Liver (tissue), 3 donors: ENCODE data around the gene RXYLT1.

Experiments used
- JUND ChIP-seq, 2 donors: IDR thresholded peaks; 2 replicates each; pipeline ENCODE4 v1.6.1; 2016; ENCODE audit warnings: antibody characterized with exemption in 2 of 2
- TAF1 ChIP-seq: conservative IDR thresholded peaks from 2 replicates; pipeline ENCODE4 v1.6.1; 2016; ENCODE audit warnings: antibody characterized with exemption, mild to moderate bottlenecking
- TF ChIP-seq, protein P1 (sequence below): fragments of 150-350 bp; IDR thresholded peaks from 2 replicates; pipeline ENCODE4 v1.5.1; 2017; ENCODE audit warnings: improper control_type of control experiment, low read depth, low read length; ENCODE audit not compliant: missing input control
- TF ChIP-seq, protein P2 (sequence below): IDR thresholded peaks from 2 replicates; pipeline ENCODE4 v1.6.1; 2016; ENCODE audit warnings: antibody characterized with exemption
- donor health status: healthy.
- donor health status: healthy.

DNA sequence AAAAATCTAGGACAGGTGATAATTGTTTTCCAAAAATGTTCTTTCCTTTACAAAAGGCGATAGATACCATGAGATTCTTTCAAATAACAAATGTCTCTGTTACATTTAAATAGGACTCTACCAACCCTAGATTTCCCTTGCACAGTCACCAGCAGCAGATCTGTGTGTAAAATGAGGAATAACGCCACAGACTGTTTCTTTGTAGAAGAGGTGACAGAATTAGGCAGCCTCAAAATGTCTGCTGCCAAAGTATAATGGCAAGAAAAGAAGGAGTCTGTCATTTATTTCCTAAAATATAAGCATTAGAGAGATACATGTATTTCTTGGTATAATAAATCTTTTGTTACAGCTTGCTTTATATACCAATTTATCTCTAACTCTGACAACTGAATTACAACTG, 56.3 kb downstream of the RXYLT1 start:
- TF ChIP-seq, protein P1, sequence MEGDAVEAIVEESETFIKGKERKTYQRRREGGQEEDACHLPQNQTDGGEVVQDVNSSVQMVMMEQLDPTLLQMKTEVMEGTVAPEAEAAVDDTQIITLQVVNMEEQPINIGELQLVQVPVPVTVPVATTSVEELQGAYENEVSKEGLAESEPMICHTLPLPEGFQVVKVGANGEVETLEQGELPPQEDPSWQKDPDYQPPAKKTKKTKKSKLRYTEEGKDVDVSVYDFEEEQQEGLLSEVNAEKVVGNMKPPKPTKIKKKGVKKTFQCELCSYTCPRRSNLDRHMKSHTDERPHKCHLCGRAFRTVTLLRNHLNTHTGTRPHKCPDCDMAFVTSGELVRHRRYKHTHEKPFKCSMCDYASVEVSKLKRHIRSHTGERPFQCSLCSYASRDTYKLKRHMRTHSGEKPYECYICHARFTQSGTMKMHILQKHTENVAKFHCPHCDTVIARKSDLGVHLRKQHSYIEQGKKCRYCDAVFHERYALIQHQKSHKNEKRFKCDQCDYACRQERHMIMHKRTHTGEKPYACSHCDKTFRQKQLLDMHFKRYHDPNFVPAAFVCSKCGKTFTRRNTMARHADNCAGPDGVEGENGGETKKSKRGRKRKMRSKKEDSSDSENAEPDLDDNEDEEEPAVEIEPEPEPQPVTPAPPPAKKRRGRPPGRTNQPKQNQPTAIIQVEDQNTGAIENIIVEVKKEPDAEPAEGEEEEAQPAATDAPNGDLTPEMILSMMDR, result no peak
- TF ChIP-seq TAF1 (no peak), JUND (IDR thresholded peaks at IDR 0.05) (no peak)
- TF ChIP-seq, protein P2, sequence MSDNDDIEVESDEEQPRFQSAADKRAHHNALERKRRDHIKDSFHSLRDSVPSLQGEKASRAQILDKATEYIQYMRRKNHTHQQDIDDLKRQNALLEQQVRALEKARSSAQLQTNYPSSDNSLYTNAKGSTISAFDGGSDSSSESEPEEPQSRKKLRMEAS, result no peak
